ENCODE data around the gene BCL2L11. TPM values are rescaled to one million over a fixed set of nuclear protein-coding genes. Genes with fewer than 3 reads are reported as not detected.

The BCL2L11 gene
- total RNA-seq, 1 experiment from 2014 or later = 21.2 TPM

DNA sequence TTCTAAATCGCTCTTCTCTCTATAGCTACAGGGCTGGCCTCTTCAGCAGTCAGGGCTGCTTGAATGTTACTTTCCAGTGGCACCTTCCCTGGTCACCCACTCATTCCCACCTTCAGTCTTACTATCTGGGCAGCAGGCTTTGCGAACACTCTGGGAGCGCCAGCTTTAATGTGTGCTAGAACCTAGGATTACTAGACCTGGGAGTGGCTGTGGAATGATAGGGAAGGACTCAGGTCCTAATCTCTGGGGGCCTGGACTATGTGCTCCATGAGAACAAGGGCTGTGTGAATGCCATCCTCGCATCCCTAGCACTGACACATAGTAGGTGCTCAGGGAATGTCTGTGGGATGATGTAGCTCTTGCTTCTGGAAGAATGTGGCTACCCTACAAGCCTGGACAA is 57.6 kb downstream of the BCL2L11 start:
- no peak overlapping the region for H2BK5ac ChIP-seq (ENCODE audit: insufficient read length, low read length)
- Mint-ChIP-seq H3K27me3 (ENCODE audit: low read depth) (peaks cover 1% of the 10 kb centered on the region), H3K36me3 (ENCODE audit: insufficient read depth in 1 of 3, low read depth in 3 of 3) (no peaks in the 10 kb centered on the region), H3K4me3 (no peak overlapping the region), H3K9me3 (no peaks in the 10 kb centered on the region), H3K27ac (no peak overlapping the region), H3K4me1 (peaks cover 11 to 20% of the 10 kb centered on the region in 2 experiments)
- DNase-seq = no peak
- H3K79me2 ChIP-seq (ENCODE audit: insufficient read depth, low read length) = no peaks in the 10 kb centered on the region
- no peaks in the 10 kb centered on the region for H3K9me3 ChIP-seq (ENCODE audit: control insufficient read depth, low read depth, low read length)
- no peak overlapping the region for H2AFZ ChIP-seq (ENCODE audit: low read length)
- H3K4me1 ChIP-seq (ENCODE audit: insufficient read depth, low read length) = no peaks in the 10 kb centered on the region
- H3K27me3 ChIP-seq (ENCODE audit: insufficient read depth, low read length) = no peaks in the 10 kb centered on the region; the same call in 1 of the 2 replicates
- H4K5ac ChIP-seq (ENCODE audit: insufficient read length, low read depth, low read length) = no peak overlapping the region
- TF ChIP-seq, protein P1, sequence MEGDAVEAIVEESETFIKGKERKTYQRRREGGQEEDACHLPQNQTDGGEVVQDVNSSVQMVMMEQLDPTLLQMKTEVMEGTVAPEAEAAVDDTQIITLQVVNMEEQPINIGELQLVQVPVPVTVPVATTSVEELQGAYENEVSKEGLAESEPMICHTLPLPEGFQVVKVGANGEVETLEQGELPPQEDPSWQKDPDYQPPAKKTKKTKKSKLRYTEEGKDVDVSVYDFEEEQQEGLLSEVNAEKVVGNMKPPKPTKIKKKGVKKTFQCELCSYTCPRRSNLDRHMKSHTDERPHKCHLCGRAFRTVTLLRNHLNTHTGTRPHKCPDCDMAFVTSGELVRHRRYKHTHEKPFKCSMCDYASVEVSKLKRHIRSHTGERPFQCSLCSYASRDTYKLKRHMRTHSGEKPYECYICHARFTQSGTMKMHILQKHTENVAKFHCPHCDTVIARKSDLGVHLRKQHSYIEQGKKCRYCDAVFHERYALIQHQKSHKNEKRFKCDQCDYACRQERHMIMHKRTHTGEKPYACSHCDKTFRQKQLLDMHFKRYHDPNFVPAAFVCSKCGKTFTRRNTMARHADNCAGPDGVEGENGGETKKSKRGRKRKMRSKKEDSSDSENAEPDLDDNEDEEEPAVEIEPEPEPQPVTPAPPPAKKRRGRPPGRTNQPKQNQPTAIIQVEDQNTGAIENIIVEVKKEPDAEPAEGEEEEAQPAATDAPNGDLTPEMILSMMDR (conservative IDR thresholded peaks at IDR 0.05) = no peak
- no peak overlapping the region for H3T11ph ChIP-seq (ENCODE audit: low read length)
- no peaks in the 10 kb centered on the region for H3K79me1 ChIP-seq (ENCODE audit: insufficient read depth, low read depth, low read length, poor library complexity, severe bottlenecking)
- WGBS (ENCODE audit: extremely low coverage, insufficient read length, low lambda C conversion rate) = no CpG with 5 or more reads among the region's 4 CpGs
- H2BK120ac ChIP-seq (ENCODE audit: low read depth, low read length, poor library complexity, severe bottlenecking) = no peak overlapping the region
- H4K20me1 ChIP-seq (ENCODE audit: control insufficient read depth, insufficient read depth, insufficient read length) = no peaks in the 10 kb centered on the region
- no peak overlapping the region for H3K14ac ChIP-seq (ENCODE audit: insufficient read depth, low read length)
- no peak overlapping the region for H3K4me2 ChIP-seq (ENCODE audit: insufficient read depth, insufficient read length, low read length)
- no peak overlapping the region for H3K27ac ChIP-seq (ENCODE audit: insufficient read length, low read depth, low read length)
- H3K23ac ChIP-seq (ENCODE audit: insufficient read length, low read depth, low read length) = no peak overlapping the region
- H2AK5ac ChIP-seq (ENCODE audit: insufficient read length, low read length) = no peak overlapping the region
- H3K18ac ChIP-seq (ENCODE audit: insufficient read length, low read depth, low read length) = no peak overlapping the region
- no peak overlapping the region for H3K56ac ChIP-seq (ENCODE audit: insufficient read length, low read depth, low read length)
- no peak overlapping the region for H3K4ac ChIP-seq (ENCODE audit: low read depth, low read length)
- H4K8ac ChIP-seq (replicated peaks; ENCODE audit: insufficient read length, low read depth, low read length) = no peak overlapping the region
- H3K9ac ChIP-seq (ENCODE audit: extremely low read depth, insufficient read length, low read length) = no peak overlapping the region
- H4K91ac ChIP-seq (ENCODE audit: insufficient read length, low read depth, low read length) = no peak overlapping the region
- no peak overlapping the region for H2BK20ac ChIP-seq (ENCODE audit: low read depth, low read length, poor library complexity, severe bottlenecking)
- H3K23me2 ChIP-seq (ENCODE audit: insufficient read length, low read depth, low read length, poor library complexity, severe bottlenecking) = no peaks in the 10 kb centered on the region
- no peak overlapping the region for H2BK12ac ChIP-seq (ENCODE audit: insufficient read length, low read depth, low read length)
- no peak overlapping the region for H2BK15ac ChIP-seq (ENCODE audit: low read depth, low read length)

Measured in H9 (cell line).